T-helper 1 cell treated with Interleukin-12 subunit alpha and Interleukin-12 subunit beta and Interleukin-4 antibody, amounts not matched to agents 30 μg/mL and 1 μg/mL, for 36 hours (primary cell): Measurements from ENCODE around the gene DERL2.
"Not testable (repeated sequence)": the region's sequence is repeated elsewhere in the genome, so short reads cannot be mapped to it uniquely, and the experiment has no call there.

Experiments
- H3K27ac Mint-ChIP-seq: one replicate; pipeline ENCODE4 v1.8.0; 2021; ENCODE audit warnings: mild to moderate bottlenecking, mixed read lengths
- H3K27me3 Mint-ChIP-seq: one replicate; pipeline ENCODE4 v1.8.0; 2021; ENCODE audit warnings: low read depth, mixed read lengths
- H3K36me3 Mint-ChIP-seq: one replicate; pipeline ENCODE4 v1.8.0; 2021; ENCODE audit warnings: low read depth, mixed read lengths
- H3K4me1 Mint-ChIP-seq: one replicate; pipeline ENCODE4 v1.8.0; 2021; ENCODE audit warnings: low read depth, mixed read lengths
- H3K4me3 Mint-ChIP-seq: one replicate; pipeline ENCODE4 v1.8.0; 2021; ENCODE audit warnings: mild to moderate bottlenecking, moderate library complexity, mixed read lengths
- H3K9me3 Mint-ChIP-seq: one replicate; pipeline ENCODE4 v1.8.0; 2021; ENCODE audit warnings: mixed read lengths

DERL2 gene

DNA sequence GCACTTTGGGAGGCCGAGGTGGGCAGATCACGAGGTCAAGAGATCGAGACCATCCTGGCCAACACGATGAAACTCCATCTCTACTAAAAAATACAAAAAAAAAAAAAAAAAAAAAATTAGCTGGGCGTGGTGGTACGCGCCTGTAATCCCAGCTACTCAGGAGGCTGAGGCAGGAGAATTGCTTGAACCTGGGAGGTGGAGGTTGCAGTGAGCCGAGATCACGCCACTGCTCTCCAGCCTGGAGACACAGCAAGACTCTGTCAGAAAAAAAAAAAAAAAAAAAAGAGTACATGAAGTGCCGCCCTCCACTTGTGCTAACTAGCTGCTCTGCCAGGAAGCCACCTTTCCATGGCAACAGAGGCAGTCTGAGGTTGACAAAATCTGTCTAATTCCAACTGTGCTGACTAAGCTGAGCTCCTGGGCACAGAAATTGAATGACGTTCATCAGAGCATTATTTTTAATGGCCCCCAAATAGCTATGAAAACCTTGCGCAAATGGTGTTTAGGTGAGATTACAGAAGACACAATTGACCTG lies 50.1 kb downstream of the DERL2 start:
- H3K9me3 Mint-ChIP-seq, H3K27ac Mint-ChIP-seq, H3K27me3 Mint-ChIP-seq: not testable (repeated sequence)
- Mint-ChIP-seq H3K36me3 (peaks cover 58% of the 10 kb centered on the region), H3K4me3 (peak overlapping the region; percentile 10), H3K4me1 (peaks cover 43% of the 10 kb centered on the region)

DNA sequence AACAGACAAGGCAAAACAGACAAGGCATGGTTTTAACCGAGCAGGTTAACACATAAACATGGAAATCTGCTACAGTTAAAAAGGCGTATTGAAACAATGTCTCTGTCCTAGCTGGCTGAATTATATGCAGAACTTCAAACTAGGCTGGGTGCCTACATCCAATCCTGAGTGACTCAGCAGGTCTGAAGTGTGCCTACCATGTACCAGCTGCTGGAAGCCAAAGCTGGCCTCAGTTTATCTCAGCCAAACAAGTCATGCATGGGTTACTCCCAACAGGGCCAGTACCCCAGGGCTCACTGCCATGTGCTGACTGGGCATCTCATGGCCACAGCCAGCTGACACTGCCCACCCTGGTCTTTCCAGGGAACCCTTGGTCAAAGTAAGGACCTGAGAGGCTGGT lies 51.0 kb downstream of the DERL2 start:
- Mint-ChIP-seq H3K36me3 (peaks cover 62% of the 10 kb centered on the region), H3K4me1 (peaks cover 46% of the 10 kb centered on the region), H3K9me3 (no peaks in the 10 kb centered on the region), H3K27me3 (no peaks in the 10 kb centered on the region), H3K27ac (no peak overlapping the region), H3K4me3 (no peak overlapping the region)

DNA sequence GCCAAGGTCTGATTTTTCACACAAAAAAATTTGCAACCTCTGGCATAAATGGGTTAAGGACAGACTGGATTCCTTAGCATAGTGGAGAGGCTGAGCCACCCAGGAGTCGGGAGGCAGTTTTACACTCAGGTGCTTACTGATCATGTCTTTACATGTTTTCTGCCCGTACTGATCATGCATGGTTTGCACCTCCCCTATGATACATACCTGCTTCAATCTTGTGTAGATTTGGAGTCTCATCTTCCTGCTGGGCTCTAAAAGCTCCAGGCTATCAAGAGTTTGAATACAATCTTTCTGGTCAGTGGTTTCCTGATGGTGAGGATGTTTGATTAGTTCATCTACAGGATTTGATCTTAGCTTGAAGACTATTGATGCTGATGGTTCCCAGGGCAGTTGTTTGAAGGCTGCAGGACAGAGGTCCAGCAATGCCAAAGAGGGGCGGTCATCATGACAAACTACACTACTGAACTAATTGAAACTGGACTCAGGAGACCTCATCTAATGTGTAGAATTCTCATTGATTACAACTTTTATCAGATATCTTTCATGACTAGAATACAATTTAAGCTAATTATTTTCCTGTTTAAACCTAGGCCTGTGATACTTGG lies 53.9 kb downstream of the DERL2 start:
- Mint-ChIP-seq H3K4me3 (no peak overlapping the region), H3K36me3 (peaks cover 58% of the 10 kb centered on the region), H3K27me3 (no peaks in the 10 kb centered on the region), H3K27ac (no peak overlapping the region), H3K4me1 (peaks cover 27% of the 10 kb centered on the region), H3K9me3 (no peaks in the 10 kb centered on the region)

DNA sequence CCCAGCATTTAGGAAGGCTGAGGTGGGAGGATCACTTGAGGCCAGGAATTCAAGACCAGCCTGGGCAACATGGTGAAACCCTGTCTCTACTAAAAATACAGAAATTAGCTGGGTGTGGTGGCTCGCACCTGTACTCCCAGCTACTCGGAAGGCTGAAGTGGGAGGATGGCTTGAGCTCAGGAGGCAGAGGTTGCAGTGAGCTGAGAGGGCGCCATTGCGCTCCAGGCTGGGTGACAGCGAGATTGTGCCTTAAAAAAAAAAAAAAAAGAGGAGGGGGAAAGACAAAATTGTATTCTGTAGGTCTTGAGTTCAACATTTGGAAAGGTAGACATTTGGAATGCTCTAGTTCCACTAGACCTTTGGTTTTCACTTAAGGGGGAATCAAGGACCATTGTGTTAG lies 54.7 kb downstream of the DERL2 start:
- peaks cover 52% of the 10 kb centered on the region for H3K36me3 Mint-ChIP-seq
- not testable (repeated sequence) for H3K4me3 Mint-ChIP-seq

DNA sequence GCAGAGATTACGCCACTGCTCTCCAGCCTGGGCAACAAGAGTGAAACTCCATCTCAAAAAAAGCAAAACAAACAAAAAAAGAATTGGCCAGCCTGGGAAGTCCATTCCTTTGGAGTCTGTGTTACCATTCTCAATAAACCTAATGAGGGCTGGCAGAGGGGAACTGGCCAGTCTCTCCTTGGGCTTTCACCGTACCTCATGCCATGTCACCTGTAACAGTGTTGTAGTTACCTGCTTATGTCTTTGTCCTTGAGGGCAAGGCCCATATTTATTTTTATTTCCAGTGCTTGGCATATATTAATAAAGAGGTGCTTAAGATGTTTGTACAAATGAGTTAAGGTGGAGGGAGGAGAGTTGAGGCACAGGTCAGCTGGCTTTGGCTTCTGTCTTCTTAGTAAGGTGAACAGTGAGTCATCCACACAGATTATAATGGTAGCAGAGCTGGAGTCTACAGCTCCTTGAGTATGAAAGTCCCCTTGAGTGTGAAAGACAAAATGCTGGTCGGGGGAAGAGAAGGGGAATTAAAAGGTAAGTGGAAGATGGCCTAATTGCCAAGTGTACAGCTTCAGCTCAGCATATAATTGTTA lies 55.5 kb downstream of the DERL2 start:
- no peak overlapping the region for H3K4me3 Mint-ChIP-seq
- peaks cover 55% of the 10 kb centered on the region for H3K36me3 Mint-ChIP-seq
- no peaks in the 10 kb centered on the region for H3K9me3 Mint-ChIP-seq
- no peaks in the 10 kb centered on the region for H3K27me3 Mint-ChIP-seq
- peaks cover 16% of the 10 kb centered on the region for H3K4me1 Mint-ChIP-seq
- H3K27ac Mint-ChIP-seq = no peak overlapping the region

More for the DNA sequence above, 54.7 kb downstream of the DERL2 start:
- H3K27ac Mint-ChIP-seq, H3K27me3 Mint-ChIP-seq, H3K9me3 Mint-ChIP-seq: not testable (repeated sequence)
- H3K4me1 Mint-ChIP-seq = peaks cover 19% of the 10 kb centered on the region

DNA sequence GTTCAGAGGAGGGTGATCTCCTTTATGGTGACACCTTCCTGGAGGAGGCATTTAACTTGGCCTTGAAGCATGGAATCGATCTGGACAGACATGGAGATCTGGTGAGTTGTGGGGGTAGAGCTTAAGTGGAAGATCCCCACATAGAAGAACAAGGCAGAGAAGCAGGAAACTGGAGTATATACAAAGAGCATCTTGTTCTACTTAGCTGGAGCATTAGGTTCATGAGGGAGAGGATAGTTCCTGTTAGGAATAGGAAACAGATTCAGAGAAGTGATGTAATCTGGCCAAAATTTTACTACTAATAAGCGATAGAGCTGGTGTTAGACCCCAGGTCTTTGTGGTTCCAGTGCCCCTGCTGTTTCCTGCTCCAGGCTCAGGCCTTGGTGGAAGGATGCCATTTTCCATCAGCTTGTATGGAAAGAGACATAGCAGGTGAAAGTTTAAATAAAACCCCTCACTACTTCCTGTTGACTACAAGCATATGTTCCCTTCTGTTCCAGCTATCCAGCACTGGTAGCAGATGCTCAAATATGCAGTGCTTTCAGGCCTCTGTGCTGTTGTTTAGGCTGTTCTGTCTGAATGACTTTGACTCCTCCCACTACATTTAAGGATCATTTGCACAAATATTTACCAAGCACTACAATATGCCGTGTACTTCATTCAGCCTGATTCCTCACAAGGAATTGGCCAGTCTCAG lies 56.6 kb downstream of the DERL2 start:
- Mint-ChIP-seq H3K9me3 (no peaks in the 10 kb centered on the region), H3K36me3 (peaks cover 51% of the 10 kb centered on the region), H3K4me1 (peaks cover 13% of the 10 kb centered on the region)

DNA sequence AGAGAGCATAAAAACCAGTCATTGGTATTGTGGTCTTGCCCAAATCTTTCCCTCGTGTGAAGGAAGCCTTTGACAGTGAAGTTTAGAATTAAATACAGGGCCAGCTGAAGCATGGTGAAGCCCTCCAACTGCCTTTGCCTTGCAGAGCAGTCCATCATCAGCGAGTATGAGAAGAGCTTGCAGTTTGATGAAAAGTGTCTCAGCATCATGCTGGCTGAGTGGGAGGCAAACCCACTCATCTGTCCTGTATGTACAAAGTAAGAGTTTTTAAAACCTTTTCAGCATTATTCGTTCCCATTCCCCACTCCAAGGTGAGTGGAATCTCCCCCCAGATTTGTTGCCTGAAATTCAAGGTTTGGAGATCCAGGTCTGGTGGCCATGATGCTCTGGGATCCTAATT lies 60.2 kb downstream of the DERL2 start:
- Mint-ChIP-seq H3K36me3 (peaks cover 40% of the 10 kb centered on the region), H3K27me3 (no peaks in the 10 kb centered on the region)

More for the DNA sequence above, 56.6 kb downstream of the DERL2 start:
- no peak overlapping the region for H3K27ac Mint-ChIP-seq
- H3K4me3 Mint-ChIP-seq = no peak overlapping the region
- H3K27me3 Mint-ChIP-seq = no peaks in the 10 kb centered on the region

DNA sequence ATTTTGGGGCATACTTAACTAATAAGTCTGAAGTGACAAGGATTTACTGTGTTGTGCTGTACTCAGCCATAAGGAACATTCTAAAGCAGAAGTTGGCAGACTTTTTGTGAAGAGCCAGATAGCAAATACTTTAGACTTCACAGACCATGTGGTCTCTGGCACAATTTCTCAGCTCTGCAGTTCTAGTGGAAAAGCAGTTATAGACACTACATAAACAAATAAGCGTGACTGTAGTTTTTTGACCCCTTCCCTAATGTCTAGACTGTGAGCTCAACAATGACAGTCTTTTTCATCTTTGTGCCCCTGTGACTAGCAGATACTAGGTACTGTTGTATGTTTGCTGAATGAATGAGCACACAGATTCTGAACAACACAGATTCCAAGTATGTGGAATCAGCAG lies 61.1 kb downstream of the DERL2 start:
- Mint-ChIP-seq H3K9me3 (no peaks in the 10 kb centered on the region), H3K27ac (no peak overlapping the region)

More for the DNA sequence above, 60.2 kb downstream of the DERL2 start:
- peaks cover 18% of the 10 kb centered on the region for H3K4me1 Mint-ChIP-seq
- no peaks in the 10 kb centered on the region for H3K9me3 Mint-ChIP-seq
- no peak overlapping the region for H3K27ac Mint-ChIP-seq
- H3K4me3 Mint-ChIP-seq = no peak overlapping the region

DNA sequence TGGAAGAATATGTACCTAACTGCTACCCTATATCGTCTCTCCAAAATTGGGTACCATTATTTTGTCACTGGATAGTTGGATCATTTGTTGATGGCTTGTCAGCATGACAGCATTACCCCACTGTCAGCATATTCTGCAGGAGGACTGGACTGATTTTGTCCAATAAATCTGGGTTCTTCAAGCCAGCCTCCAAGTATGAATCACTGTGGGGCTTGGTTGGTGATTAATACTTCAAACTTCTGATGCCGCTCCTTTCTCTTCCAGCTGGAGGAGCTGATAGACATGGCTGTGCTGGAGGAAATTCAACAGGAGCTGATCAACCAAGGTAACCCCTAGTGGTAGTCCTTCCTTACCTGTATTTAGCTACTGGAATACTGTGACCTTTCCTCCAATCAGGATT lies 63.5 kb downstream of the DERL2 start:
- no peaks in the 10 kb centered on the region for H3K9me3 Mint-ChIP-seq
- H3K4me1 Mint-ChIP-seq = peaks cover 22% of the 10 kb centered on the region
- peaks cover 29% of the 10 kb centered on the region for H3K36me3 Mint-ChIP-seq
- no peak overlapping the region for H3K27ac Mint-ChIP-seq
- no peaks in the 10 kb centered on the region for H3K27me3 Mint-ChIP-seq
- no peak overlapping the region for H3K4me3 Mint-ChIP-seq

More for the DNA sequence above, 61.1 kb downstream of the DERL2 start:
- no peak overlapping the region for H3K4me3 Mint-ChIP-seq
- H3K27me3 Mint-ChIP-seq = no peaks in the 10 kb centered on the region
- H3K4me1 Mint-ChIP-seq = peaks cover 17% of the 10 kb centered on the region
- peaks cover 36% of the 10 kb centered on the region for H3K36me3 Mint-ChIP-seq
